ENCODE results near the gene NCKAP5L.
A peak's percentile ranks its signal among the peaks of the same experiment; 100 is the strongest.
"Not testable (repeated sequence)": the region's sequence is repeated elsewhere in the genome, so short reads cannot be mapped to it uniquely, and the experiment has no call there.

Gene NCKAP5L

DNA sequence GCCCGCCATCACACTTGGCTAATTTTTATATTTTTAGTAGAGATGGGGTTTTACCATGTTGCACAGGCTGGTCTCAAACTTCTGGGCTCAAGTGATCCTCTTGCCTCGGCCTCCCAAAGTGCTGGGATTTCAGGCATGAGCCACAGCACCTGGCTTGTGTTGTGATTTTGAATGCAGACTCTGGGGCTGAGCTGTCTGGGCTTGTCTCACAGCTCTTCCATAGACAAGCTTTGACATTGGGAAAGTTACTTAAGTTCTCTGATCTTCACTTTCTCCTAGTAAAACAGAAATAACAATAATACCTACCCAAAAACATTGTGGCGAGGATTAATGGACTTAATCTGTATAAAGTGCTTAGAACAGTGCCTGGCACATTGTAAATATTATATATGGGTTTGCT lies 50.9 kb downstream of the NCKAP5L start:
- no peak for DNase-seq

DNA sequence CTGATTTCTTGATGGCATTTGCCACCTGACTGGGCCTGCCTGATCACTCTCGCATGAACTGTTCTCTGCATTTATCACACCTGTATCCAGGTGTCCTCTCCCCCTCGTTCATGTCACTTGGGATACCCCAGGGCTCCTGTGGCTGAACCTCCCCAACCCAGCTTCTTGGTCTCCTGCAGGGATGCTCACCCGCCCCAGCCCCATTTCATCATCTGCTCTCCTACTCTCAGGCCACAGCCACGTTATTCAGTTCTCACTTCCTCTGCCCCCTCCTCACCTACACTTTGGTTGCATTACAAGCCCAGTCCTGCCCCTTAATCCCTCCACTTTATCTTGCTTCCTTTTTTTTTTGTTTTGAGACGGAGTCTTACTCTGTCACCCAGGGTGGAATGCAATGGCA lies 51.4 kb downstream of the NCKAP5L start:
- no peak for DNase-seq

DNA sequence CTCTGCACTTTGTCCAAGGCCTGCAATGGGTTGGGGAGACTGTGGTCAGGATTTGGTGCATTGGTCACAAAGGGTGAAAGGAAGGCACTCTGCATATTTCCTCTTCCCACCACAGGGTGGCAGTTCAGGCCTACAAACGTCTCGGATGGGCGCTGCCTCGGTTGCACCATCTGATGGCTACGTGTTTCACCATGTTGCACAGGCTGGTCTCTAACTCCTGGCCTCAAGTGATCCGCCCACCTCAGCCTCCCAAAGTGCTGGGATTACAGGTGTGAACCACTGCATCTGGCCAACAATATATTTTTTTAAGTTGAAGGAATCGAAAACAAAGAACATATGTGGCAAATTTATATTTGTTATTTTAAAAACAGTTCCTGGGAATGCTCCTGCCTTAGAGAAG lies 51.8 kb downstream of the NCKAP5L start:
- DNase-seq = peak; percentile 43 to 83 (median 59)

DNA sequence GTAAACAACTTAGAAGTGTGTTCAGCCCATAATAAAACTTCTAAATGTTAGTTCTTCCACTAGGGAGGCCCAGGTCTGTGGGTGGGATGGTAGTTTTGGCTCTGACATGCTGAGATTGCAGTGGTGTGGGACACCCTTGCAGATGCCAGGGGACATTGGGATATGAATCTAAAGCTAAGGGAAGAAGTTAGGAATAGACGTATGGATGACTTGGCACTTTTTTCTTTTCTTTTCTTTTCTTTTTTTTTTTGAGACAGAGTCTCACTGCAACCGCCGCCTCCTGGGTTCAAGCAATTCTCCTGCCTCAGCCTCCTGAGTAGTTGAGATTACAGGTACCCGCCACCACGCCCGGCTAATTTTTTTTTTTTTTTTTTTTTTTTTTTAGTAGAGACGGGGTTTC lies 55.1 kb downstream of the NCKAP5L start:
- not testable (repeated sequence) for DNase-seq

DNA sequence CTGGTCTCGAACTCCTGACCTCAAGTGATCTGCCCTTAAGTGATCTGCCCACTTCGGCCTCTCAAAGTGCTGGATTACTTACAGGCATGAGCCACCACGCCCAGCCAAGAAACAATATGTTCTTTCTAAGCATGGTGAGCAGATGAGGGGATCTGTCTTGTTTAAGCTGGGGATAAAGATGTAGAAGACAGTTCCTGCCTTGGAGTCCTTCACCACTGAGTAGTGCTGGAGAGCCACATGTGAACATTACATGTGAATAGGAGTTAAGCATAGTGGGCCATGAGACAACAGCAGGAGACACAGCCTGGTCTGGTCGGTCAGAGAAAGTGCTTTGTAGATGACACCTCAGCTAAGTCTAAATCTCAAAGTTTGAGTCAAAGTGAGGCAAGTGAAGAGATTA lies 60.9 kb downstream of the NCKAP5L start:
- peak in 1 of 3 experiments; percentile 10 for DNase-seq

DNA sequence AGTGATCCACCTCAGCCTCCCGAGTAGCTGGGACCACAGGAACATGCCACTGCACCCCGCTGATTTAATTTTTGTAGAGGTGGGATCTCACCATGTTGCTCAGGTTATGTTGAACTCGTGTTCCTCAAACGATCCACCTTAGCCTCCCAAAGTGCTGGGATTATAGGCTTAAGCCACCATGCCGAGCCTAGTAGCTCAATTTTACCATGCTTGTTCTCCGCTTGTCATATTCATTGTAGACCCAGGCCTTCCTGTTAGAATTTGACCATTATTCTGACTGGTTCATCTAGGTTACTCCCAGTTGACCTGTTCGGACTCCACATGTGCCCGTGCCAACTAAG lies 62.1 kb downstream of the NCKAP5L start:
- DNase-seq = no peak

DNA sequence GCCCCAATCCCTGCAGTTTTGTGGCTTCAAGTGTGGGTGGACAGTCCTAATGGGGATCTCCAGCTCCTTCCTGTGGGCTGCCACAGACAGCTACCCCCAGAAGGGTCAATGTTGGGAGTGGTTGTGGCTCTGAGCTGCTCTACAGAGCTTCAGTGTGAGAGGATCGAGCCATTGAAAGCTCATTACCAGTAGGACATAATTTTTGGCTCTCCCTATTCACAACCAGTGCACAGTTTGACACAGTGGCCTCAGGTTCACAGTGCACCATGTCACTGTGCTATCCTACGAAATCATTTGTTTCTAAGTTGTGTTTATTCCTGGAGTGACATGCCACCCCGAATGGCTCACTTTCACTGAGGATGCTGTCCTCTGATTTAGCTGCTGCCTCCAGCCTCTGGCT lies 64.1 kb downstream of the NCKAP5L start:
- DNase-seq = peak in 1 of 3 experiments; percentile 13

DNA sequence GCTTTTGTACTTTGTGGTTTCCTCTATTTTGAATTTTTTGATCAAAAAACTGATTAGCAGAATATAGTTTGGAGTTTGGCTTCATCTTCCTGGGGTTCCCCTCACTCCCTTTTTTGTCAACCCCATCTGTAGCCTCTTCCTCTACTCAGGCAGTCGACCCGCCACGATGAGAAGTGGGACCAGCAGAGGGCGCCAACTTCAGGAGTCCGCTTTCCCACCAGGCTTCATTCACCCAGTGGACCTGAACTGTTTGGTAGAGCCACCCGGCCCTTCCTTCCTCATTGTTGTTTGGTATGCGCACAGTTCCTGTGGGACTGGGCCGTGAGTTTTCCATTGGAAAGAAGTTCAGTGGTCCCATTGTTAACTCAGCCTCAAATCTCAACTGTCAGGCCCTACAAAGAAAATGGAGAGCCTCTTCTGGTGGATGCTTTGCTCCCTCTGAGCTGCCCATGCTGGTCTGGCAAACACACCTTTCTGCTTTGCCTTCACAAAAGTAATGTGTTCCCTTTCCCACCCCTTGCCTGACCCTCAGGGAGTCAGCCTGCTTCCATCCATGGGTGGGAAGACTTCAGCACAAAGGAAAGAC lies 65.1 kb downstream of the NCKAP5L start:
- peak in 2 of 3 experiments; percentile 39 to 48 for DNase-seq

DNA sequence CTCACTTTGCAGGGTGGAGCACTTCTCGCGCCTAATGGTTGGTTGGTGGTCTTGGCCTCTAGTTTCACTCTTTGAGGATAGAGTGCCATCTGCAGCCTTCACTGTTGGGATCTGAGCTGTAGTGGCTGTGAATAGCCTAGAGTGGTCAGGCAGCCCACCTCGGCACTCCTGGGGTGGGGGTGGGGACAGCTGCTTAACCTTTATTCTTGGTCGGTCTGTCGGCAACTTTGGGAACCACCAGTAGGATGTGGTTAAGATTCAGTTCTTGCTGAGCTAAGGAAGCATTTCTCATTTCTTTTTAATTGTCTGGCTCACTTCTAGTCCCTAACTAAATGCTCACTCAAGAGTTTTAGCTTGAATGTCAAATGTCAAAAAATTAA lies 65.8 kb downstream of the NCKAP5L start:
- DNase-seq = no peak

DNA sequence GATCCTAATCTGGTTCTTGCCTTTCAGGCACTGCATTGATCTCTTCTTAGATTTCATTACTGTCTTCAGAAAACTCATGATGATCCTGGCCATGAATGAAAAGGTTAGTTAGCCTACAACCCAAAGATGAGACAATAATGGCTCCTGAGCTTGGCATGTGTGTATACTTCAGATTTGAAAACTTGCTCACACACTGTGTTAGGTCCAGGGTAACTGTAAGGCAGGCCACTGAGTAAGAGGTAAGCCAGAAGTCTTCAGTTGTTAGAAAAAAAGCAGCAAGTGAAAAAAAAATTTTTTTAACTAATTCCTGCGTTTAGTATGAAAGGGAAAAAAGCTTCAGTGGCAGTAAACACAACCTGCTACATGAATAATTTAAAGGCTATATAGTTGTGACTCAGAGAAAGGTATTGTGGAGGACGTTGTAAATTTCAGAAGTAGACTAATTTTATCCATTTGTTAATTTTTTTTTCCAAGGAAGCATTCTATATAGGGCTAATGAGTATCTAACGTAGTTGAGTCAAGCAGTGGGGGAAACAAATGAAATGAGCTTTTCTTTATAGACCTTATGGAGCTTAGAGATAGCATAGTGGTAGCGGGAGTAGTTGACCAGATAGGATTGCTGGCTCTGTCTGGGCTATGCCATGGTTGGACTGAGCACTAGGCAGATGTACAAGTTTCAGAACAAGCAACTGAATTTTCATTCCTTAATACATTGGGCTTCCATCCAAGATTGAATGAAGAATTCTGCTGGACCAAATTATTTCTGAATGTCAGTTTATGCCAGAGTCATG lies 66.3 kb downstream of the NCKAP5L start:
- no peak for DNase-seq

DNA sequence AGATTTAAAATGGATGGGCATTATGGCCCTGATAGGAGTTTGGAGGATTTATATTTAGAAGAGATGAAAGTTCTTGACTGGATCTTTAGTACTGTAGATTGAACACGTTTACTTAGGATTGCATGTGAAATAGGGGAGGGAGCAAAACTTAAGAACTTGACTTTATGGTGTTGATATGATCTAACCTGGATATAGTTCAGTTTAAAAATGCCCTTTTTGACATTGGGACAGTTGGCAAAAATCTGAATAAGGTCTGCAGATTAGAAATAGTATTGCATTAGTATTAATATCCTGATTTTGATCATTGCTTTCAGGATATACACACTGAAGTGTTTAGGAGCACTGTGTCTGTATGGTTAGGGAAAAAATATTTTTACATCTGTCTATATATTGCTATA lies 77.2 kb downstream of the NCKAP5L start:
- no peak for DNase-seq

DNA sequence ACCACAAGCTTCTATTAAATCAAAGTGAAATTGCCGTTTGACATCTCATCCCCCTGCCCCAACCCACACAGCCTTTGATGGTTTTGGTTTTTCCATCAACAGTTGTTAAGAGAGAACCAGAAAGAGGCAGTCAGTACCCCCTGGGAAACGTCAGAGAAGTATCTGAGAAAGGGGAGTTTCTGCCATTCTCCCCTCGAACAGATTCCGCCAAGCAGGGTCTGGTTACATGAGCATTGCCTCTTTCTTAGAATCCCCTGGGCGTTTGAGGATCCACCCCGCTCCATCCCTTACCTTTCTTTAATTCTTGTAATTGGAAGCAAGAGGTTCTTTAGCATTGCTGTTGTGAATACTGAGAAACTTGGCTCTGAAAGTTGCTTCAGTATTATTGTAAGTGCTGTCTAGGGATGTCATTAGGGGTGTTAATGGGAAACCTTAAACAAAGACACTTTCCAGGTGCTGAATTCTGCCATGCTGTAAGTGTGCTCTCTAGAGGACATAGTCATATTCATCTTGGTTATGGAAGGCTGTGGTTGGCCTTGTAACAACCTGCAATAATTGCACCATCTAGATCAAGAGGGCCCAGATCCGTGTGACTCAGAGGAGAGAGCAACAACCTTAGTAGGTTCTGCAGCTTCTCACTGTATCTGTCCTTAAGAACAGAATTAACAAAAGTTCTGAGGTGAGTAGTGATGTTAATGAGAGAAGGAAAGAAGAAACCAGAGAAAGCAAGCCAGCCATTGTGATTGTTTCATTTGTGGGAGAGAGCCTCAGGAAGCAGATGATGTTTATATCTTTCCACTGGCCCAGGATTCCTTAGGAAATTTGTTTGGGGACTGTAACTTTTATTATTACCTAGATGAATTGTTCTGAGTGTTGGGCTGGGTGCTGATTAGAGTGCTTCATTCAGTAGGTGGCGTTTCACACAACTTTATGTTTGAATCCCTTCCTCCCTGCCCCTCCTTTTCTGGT lies 77.9 kb downstream of the NCKAP5L start:
- DNase-seq = no peak

DNA sequence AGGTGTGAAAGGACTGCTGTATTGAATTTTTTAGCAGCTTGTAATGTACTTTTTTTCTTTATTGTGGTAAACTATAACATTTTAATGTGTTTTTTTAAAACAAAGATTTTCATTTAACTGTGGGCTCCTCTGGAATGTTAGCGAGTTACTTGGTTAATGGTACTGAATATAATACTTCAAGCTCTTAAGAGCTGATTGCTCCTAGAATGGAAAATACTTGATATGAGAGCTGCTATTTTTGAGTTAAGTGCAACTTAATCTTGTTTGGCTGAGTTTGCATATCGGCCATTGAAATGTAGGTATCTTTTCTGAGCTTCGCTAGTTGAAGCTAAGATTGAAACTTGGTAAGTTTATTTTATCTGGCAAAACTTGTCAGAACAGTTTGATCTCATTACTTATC lies 79.4 kb downstream of the NCKAP5L start:
- DNase-seq = no peak

DNA sequence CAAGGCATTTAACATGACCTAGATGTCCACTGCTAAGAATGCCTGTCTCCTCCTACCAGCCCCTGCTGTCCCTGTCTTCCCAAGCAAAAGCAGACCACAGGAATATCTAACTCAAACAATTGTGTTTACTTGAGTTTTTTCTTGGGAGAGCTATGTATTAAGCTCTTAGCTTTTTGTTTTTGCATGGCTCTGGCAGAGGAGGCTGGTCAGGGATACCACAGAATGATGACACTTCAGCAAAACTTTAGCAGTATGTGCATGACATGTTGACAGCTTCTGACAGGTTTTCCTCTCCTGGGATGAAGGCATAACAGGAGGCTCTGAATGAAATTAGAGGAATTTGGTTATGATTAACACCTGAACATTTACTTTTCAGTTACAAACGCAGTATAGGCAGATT lies 79.9 kb downstream of the NCKAP5L start:
- no peak for DNase-seq

DNA sequence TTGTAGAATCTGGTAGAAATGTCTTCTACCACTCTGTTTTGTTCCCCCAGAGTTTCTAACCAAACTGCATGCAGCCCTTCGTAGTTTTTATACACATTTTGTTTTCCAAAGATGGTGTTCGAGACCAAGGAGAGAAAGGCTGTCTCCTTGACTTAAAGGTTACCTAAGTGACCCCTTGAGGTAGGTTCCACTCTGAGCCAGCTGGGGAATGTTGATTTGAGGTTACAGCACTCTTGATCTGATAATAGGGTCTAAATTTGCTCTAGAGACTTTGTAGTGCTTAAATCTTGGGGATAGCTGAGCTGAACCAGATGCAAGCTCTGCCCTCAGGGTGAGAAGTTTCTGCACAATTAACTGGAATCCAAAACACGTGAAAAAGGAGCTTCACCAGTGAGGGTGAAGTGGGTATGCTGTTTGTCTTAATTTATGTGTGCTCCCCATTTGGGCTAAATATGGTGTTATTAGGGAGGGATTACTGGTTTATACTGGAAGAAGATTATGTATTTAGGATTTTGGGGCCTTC lies 83.8 kb downstream of the NCKAP5L start:
- no peak for DNase-seq

DNA sequence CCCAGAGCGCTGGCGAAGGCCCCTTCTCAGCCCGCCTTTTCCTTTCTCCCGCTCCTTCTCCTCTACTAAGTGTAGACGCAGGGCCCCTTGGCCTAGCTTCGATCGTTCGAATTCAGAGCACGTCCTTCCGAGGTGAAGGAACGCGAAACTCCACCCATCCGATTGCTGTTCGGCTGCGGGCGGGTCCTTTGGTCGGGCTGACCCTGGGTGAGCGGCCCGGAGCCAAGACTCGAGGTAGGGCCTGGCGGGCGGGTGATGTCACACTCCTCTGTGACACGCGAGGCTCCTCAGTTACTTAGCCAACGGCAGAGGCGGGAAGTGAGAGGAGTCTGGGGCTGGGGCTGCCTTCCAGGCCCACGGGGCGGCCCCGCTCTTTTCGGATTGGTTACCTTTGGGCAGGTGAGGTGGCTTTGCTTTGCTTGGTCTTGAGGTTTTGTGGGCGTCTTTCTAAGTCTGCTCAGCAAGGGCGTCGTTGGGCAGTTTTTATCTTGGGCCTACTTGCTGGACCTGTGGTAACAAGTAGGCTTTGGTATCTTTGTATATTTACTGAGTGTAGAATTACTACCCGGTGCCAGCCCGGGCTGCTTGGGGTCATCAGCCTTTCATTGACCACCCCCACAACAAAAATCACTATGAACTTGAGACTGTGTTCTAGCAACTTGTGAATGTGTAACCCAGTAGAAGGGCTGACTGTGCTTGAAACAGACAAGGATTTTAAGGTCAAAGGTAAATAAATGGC lies 86.2 kb downstream of the NCKAP5L start:
- peak in 2 of 3 experiments; percentile 43 to 82 for DNase-seq

All from NCI-H1417 (cell line).